Body of pancreas (tissue), 4 donors: ENCODE data around the gene CFAP58. TPM values are rescaled to one million over a fixed set of nuclear protein-coding genes. Genes with fewer than 3 reads are reported as not detected.

Source experiments
- ATAC-seq: fragments of 150-250 bp; one replicate; pipeline ENCODE4 v1.9.1; 2016
- DNase-seq, 4 donors: peaks; one replicate each; pipeline ENCODE4 v3.0.0-alpha.2; 2019
- H3K27ac ChIP-seq, 4 donors: fragments of 200-600 bp; sonication (generic); 1 replicate in 3 of 4; 2 replicates in 1 of 4; pipeline versions ENCODE4 v1.5.1 to v1.6.1; 2016 to 2019; ENCODE audit warnings: mild to moderate bottlenecking in 1 of 4, mixed read lengths in 1 of 4, moderate library complexity in 1 of 4
- H3K27me3 ChIP-seq, 2 donors: fragments of 200-600 bp; sonication (generic); one replicate each; pipeline ENCODE4 v1.6.0; 2016; ENCODE audit warnings: mild to moderate bottlenecking in 1 of 2
- H3K36me3 ChIP-seq, 2 donors: fragments of 200-600 bp; sonication (generic); replicated peaks in 1 of 2; 2 replicates each; pipeline ENCODE4 v1.5.1; 2016; ENCODE audit warnings: low read depth in 2 of 2; ENCODE audit not compliant: insufficient read depth in 1 of 2
- H3K4me1 ChIP-seq: fragments of 200-600 bp; sonication (generic); one replicate; pipeline ENCODE4 v1.6.0; 2016
- H3K4me3 ChIP-seq, 2 donors: fragments of 200-600 bp; sonication (generic); 1 replicate in 1 of 2; 2 replicates in 1 of 2; pipeline ENCODE4 v1.5.1; 2016 to 2019
- H3K9me3 ChIP-seq, 3 donors: fragments of 200-600 bp; sonication (generic); 1 replicate in 2 of 3; 2 replicates in 1 of 3; pipeline ENCODE4 v1.5.1; 2016
- CTCF ChIP-seq, 7 experiments: fragments of 450-650 bp in 4 of 7; fragments of 200-600 bp in 3 of 7; sonication (generic) in 3 of 7; IDR thresholded peaks; one replicate each; pipeline ENCODE4 v1.5.1; 2016 to 2019; ENCODE audit warnings: antibody characterized with exemption in 7 of 7
- POLR2A ChIP-seq, 3 donors: fragments of 450-650 bp; IDR thresholded peaks; one replicate each; pipeline ENCODE4 v1.6.1; 2016; ENCODE audit warnings: antibody characterized with exemption in 3 of 3, mild to moderate bottlenecking in 2 of 3
- WGBS, 2 donors: methylation state at CpG; one replicate each; pipeline ENCODE4 v1.1.5; 2017; 5-methylcytosine and 5-hydroxymethylcytosine counted together
- intact Hi-C: fragments of 100-400 bp; cut with DNase I; formaldehyde crosslinking; loops from one replicate; pipeline ENCODE4 v1.15.1; 2023
- total RNA-seq, 2 donors: library from RNA; depleted of rRNA; stranded (reverse); fragments of >200 nt; gene quantifications; one replicate each; pipeline ENCODE4 v1.1.0, GENCODE V29; 2016

CFAP58 gene
- total RNA-seq, 2 donors from 2014 or later: 0.26 TPM; not detected in 1

- Histone ChIP-seq H3K9me3 (no peaks in the 10 kb centered on the region), H3K27me3 (no peaks in the 10 kb centered on the region), H3K27ac (peak overlapping the region in 2 of 4 donors; percentile 36 to 65), H3K36me3 (no peaks in the 10 kb centered on the region), H3K4me1 (peaks cover 51% of the 10 kb centered on the region), H3K4me3 (no peak overlapping the region)
- TF ChIP-seq CTCF (IDR thresholded peaks at IDR 0.05) (no peak), POLR2A (IDR thresholded peaks at IDR 0.05) (no peak)
- WGBS, 2 donors: 72 to 83% methylated on average over 26 to 28 of the region's 28 CpGs
- ATAC-seq (no peak), DNase-seq (peak in 1 of 4 donors; percentile 55)
- intact Hi-C loops: no loop called here
These were observed 27.9 kb upstream of the CFAP58 start for GRCh38 chr10:104325436-104326435.

GRCh38 chr10:104326991-104327610, 26.5 kb upstream of the CFAP58 start:
- Histone ChIP-seq H3K9me3 (no peaks in the 10 kb centered on the region), H3K4me3 (no peak overlapping the region), H3K36me3 (no peaks in the 10 kb centered on the region), H3K27me3 (no peaks in the 10 kb centered on the region), H3K27ac (peak overlapping the region in 1 of 4 donors; percentile 65), H3K4me1 (peaks cover 57% of the 10 kb centered on the region)
- intact Hi-C loops: no loop called here
- ATAC-seq: no peak
- no peak for TF ChIP-seq CTCF (IDR thresholded peaks at IDR 0.05)
- no peak for TF ChIP-seq POLR2A (IDR thresholded peaks at IDR 0.05)
- DNase-seq: peak in 1 of 4 donors; percentile 7
- 88 to 94% methylated on average over 9 of the region's 9 CpGs for WGBS, 2 donors

- TF ChIP-seq POLR2A (IDR thresholded peaks at IDR 0.05) (peak in 1 of 3 donors; percentile 10), CTCF (IDR thresholded peaks at IDR 0.05) (no peak)
- H3K27ac ChIP-seq: peak overlapping the region in 2 of 4 donors; percentile 56 to 57
- H3K36me3 ChIP-seq: no peaks in the 10 kb centered on the region
- ATAC-seq: peak; percentile 4
- H3K27me3 ChIP-seq: no peaks in the 10 kb centered on the region
- DNase-seq: peak in 3 of 4 donors; percentile 42 to 52 (median 46)
- 54 to 66% methylated on average over 18 to 20 of the region's 20 CpGs for WGBS, 2 donors
- intact Hi-C loops: no loop called here
- H3K4me3 ChIP-seq: no peak overlapping the region
- H3K9me3 ChIP-seq: no peaks in the 10 kb centered on the region
- peaks cover 52% of the 10 kb centered on the region for H3K4me1 ChIP-seq
These were observed 25.6 kb upstream of the CFAP58 start for GRCh38 chr10:104327745-104328645.

- peak in 1 of 4 donors; percentile 8 for DNase-seq
- Histone ChIP-seq H3K27me3 (no peaks in the 10 kb centered on the region), H3K36me3 (no peaks in the 10 kb centered on the region), H3K9me3 (no peaks in the 10 kb centered on the region), H3K4me1 (peaks cover 52% of the 10 kb centered on the region), H3K4me3 (no peak overlapping the region), H3K27ac (peak overlapping the region in 2 of 4 donors; percentile 56 to 57)
- no peak for TF ChIP-seq CTCF (IDR thresholded peaks at IDR 0.05)
- TF ChIP-seq POLR2A (IDR thresholded peaks at IDR 0.05): no peak
- intact Hi-C loops: no loop called here
- ATAC-seq: no peak
- 58 to 83% methylated on average over 3 of the region's 3 CpGs for WGBS, 2 donors
These were observed 25.1 kb upstream of the CFAP58 start for GRCh38 chr10:104328646-104328895.
